Activated B cell treated with CpG ODN at 0.5 μM for 24 hours (primary cell): ENCODE measurements around the gene FCN1. TPM values are rescaled to one million over a fixed set of nuclear protein-coding genes. Genes with fewer than 3 reads are reported as not detected.

Experiments used
- ATAC-seq: fragments of 200-7000 bp; cut with Tn5 transposase; one replicate; pipeline ENCODE4 v1.10.0; 2021; ENCODE audit warnings: low read depth, mild to moderate bottlenecking, moderate library complexity
- CTCF ChIA-PET: fragments of 350-600 bp; sonication (Branson Sonifier 250); formaldehyde crosslinking; loops from one replicate; lab custom pipeline; 2021; ENCODE audit warnings: antibody characterized with exemption; lab: Charles Lee
- POLR2A ChIA-PET: fragments of 350-600 bp; sonication (Branson Sonifier 250); formaldehyde crosslinking; loops from one replicate; lab custom pipeline; 2021; ENCODE audit warnings: antibody characterized with exemption; lab: Charles Lee
- DNase-seq: peaks from one replicate; pipeline ENCODE4 v3.0.0; 2022
- H3K27ac Mint-ChIP-seq: one replicate; pipeline ENCODE4 v1.8.0; 2020; ENCODE audit warnings: mixed read lengths
- H3K27me3 Mint-ChIP-seq: one replicate; pipeline ENCODE4 v1.8.0; 2021; ENCODE audit warnings: mixed read lengths
- H3K36me3 Mint-ChIP-seq: one replicate; pipeline ENCODE4 v1.8.0; 2021; ENCODE audit warnings: low read depth, mixed read lengths
- H3K4me1 Mint-ChIP-seq: one replicate; pipeline ENCODE4 v1.8.0; 2021; ENCODE audit warnings: mixed read lengths
- H3K4me3 Mint-ChIP-seq: one replicate; pipeline ENCODE4 v1.8.0; 2020; ENCODE audit warnings: mild to moderate bottlenecking, mixed read lengths
- H3K9me3 Mint-ChIP-seq: one replicate; pipeline ENCODE4 v1.8.0; 2020; ENCODE audit warnings: mixed read lengths
- CTCF ChIP-seq: fragments of 200-600 bp; IDR thresholded peaks from one replicate; pipeline ENCODE4 v1.8.0; 2022; ENCODE audit warnings: antibody characterized with exemption, mild to moderate bottlenecking
- intact Hi-C: fragments of 100-400 bp; cut with micrococcal nuclease; formaldehyde crosslinking; loops from one replicate; pipeline ENCODE4 v1.15.1; 2024
- total RNA-seq: library from RNA; stranded (reverse); gene quantifications from 2 replicates; pipeline ENCODE4 v1.2.3, GENCODE V29; 2022

The FCN1 gene
- total RNA-seq, 1 donor from 2014 or later = 0.44 TPM

- no peak overlapping the region for H3K4me3 Mint-ChIP-seq
- peaks cover 7% of the 10 kb centered on the region for H3K27me3 Mint-ChIP-seq
- DNase-seq = no peak
- no peaks in the 10 kb centered on the region for H3K4me1 Mint-ChIP-seq
- H3K36me3 Mint-ChIP-seq = no peaks in the 10 kb centered on the region
- TF ChIP-seq CTCF = no peak
- ATAC-seq = no peak
- intact Hi-C loops = no loop called here
- H3K9me3 Mint-ChIP-seq = no peaks in the 10 kb centered on the region
- ChIA-PET CTCF (interaction anchor here (0.6 kb wide), 1 partner anchor 254 kb away, joined by 3 read pairs; no protein-coding TSS in a partner anchor), POLR2A (no interaction called here)
- no peak overlapping the region for H3K27ac Mint-ChIP-seq
Observed at GRCh38 chr9:134964271-134965055, 46.8 kb upstream of the FCN1 start.

- POLR2A ChIA-PET = no interaction called here
- intact Hi-C loops = no loop called here
- no peaks in the 10 kb centered on the region for H3K36me3 Mint-ChIP-seq
Observed at GRCh38 chr9:134963546-134963945, 45.8 kb upstream of the FCN1 start.

GRCh38 chr9:134962973-134963364 lies 45.3 kb upstream of the FCN1 start:
- Mint-ChIP-seq H3K27ac (no peak overlapping the region), H3K4me1 (no peaks in the 10 kb centered on the region), H3K4me3 (no peak overlapping the region), H3K27me3 (peaks cover 4% of the 10 kb centered on the region), H3K36me3 (no peaks in the 10 kb centered on the region), H3K9me3 (peaks cover 2% of the 10 kb centered on the region)
- TF ChIP-seq CTCF = no peak
- ATAC-seq (no peak), DNase-seq (no peak)
- ChIA-PET POLR2A (no interaction called here), CTCF (no interaction called here)
- intact Hi-C loops = no loop called here

More at GRCh38 chr9:134963546-134963945, 45.8 kb upstream of the FCN1 start:
- DNase-seq = no peak
- no peak for TF ChIP-seq CTCF
- CTCF ChIA-PET = no interaction called here
- H3K4me3 Mint-ChIP-seq = no peak overlapping the region
- H3K27me3 Mint-ChIP-seq = peaks cover 5% of the 10 kb centered on the region
- no peak overlapping the region for H3K27ac Mint-ChIP-seq
- ATAC-seq = no peak
- peaks cover under 1% of the 10 kb centered on the region for H3K9me3 Mint-ChIP-seq
- no peaks in the 10 kb centered on the region for H3K4me1 Mint-ChIP-seq

GRCh38 chr9:134962065-134962972 lies 44.6 kb upstream of the FCN1 start:
- Mint-ChIP-seq H3K36me3 (no peaks in the 10 kb centered on the region), H3K27me3 (peaks cover 2% of the 10 kb centered on the region), H3K4me1 (no peaks in the 10 kb centered on the region), H3K27ac (no peak overlapping the region), H3K4me3 (no peak overlapping the region), H3K9me3 (peaks cover 2% of the 10 kb centered on the region)
- ATAC-seq (no peak), DNase-seq (no peak)
- intact Hi-C loops = no loop called here
- ChIA-PET CTCF (no interaction called here), POLR2A (no interaction called here)
- no peak for TF ChIP-seq CTCF
